Neural crest cell (in vitro differentiated cells): ENCODE results near the gene ZNF143. TPM values are rescaled to one million over a fixed set of nuclear protein-coding genes. Genes with fewer than 3 reads are reported as not detected.

Experiments
- DNase-seq: peaks from one replicate; pipeline ENCODE4 v3.0.0; 2021; ENCODE audit warnings: low read depth, mixed read lengths, low spot score
- H3K27ac Mint-ChIP-seq: one replicate; pipeline ENCODE4 v1.8.0; 2021; ENCODE audit warnings: mild to moderate bottlenecking, mixed read lengths; ENCODE audit not compliant: unreplicated experiment
- H3K27me3 Mint-ChIP-seq: 2 replicates; pipeline ENCODE4 v1.8.0; 2021; ENCODE audit warnings: low read depth, mild to moderate bottlenecking, mixed read lengths
- H3K36me3 Mint-ChIP-seq: 2 replicates; pipeline ENCODE4 v1.8.0; 2021; ENCODE audit warnings: low read depth, mild to moderate bottlenecking, mixed read lengths
- H3K4me1 Mint-ChIP-seq: 2 replicates; pipeline ENCODE4 v1.8.0; 2021; ENCODE audit warnings: mixed read lengths
- H3K4me3 Mint-ChIP-seq: one replicate; pipeline ENCODE4 v1.8.0; 2021; ENCODE audit warnings: mild to moderate bottlenecking, mixed read lengths
- H3K9me3 Mint-ChIP-seq: 2 replicates; pipeline ENCODE4 v1.8.0; 2021; ENCODE audit warnings: mixed read lengths
- CTCF ChIP-seq: fragments of 200-600 bp; sonication (generic); conservative IDR thresholded peaks from 2 replicates; pipeline ENCODE4 v1.5.0; 2021; ENCODE audit warnings: antibody characterized with exemption, mild to moderate bottlenecking
- total RNA-seq: library from RNA; stranded (reverse); gene quantifications from 2 replicates; pipeline ENCODE4 v1.2.1, GENCODE V29; 2021

ZNF143 gene
- total RNA-seq, 1 donor from 2014 or later = 39.1 TPM

GRCh38 chr11:9518835-9519410 is 58.1 kb downstream of the ZNF143 start:
- H3K9me3 Mint-ChIP-seq = no peaks in the 10 kb centered on the region
- no peak overlapping the region for H3K4me3 Mint-ChIP-seq
- H3K4me1 Mint-ChIP-seq = peaks cover 7% of the 10 kb centered on the region
- no peak for DNase-seq
- TF ChIP-seq CTCF = no peak
- peaks cover 28% of the 10 kb centered on the region for H3K36me3 Mint-ChIP-seq
- no peaks in the 10 kb centered on the region for H3K27me3 Mint-ChIP-seq
- no peak overlapping the region for H3K27ac Mint-ChIP-seq

GRCh38 chr11:9524001-9524400 is 63.2 kb downstream of the ZNF143 start:
- Mint-ChIP-seq H3K27ac (no peak overlapping the region), H3K4me3 (no peak overlapping the region), H3K4me1 (peaks cover 3% of the 10 kb centered on the region), H3K36me3 (peaks cover 6% of the 10 kb centered on the region), H3K9me3 (no peaks in the 10 kb centered on the region), H3K27me3 (no peaks in the 10 kb centered on the region)
- DNase-seq = no peak
- TF ChIP-seq CTCF = no peak

GRCh38 chr11:9525116-9525515 is 64.3 kb downstream of the ZNF143 start:
- Mint-ChIP-seq H3K4me3 (no peak overlapping the region), H3K9me3 (no peaks in the 10 kb centered on the region), H3K36me3 (peaks cover 6% of the 10 kb centered on the region), H3K27me3 (no peaks in the 10 kb centered on the region), H3K27ac (no peak overlapping the region), H3K4me1 (peaks cover 11% of the 10 kb centered on the region)
- no peak for DNase-seq
- no peak for TF ChIP-seq CTCF

GRCh38 chr11:9527481-9528135 is 66.8 kb downstream of the ZNF143 start:
- no peak for DNase-seq
- Mint-ChIP-seq H3K36me3 (peaks cover 3% of the 10 kb centered on the region), H3K27me3 (no peaks in the 10 kb centered on the region), H3K9me3 (no peaks in the 10 kb centered on the region), H3K4me3 (no peak overlapping the region), H3K4me1 (peaks cover 13% of the 10 kb centered on the region), H3K27ac (no peak overlapping the region)
- no peak for TF ChIP-seq CTCF

GRCh38 chr11:9528136-9528501 is 67.3 kb downstream of the ZNF143 start:
- no peak for DNase-seq
- Mint-ChIP-seq H3K4me1 (peaks cover 14% of the 10 kb centered on the region), H3K9me3 (no peaks in the 10 kb centered on the region), H3K27ac (no peak overlapping the region), H3K27me3 (no peaks in the 10 kb centered on the region), H3K36me3 (peaks cover 1% of the 10 kb centered on the region), H3K4me3 (no peak overlapping the region)
- no peak for TF ChIP-seq CTCF
